HEK293T (cell line): ENCODE data around the gene ATIC.

Experiments
- BHLHE40 ChIP-seq: fragments of 450-650 bp; IDR thresholded peaks from 2 replicates; pipeline ENCODE4 v1.6.1; 2016; ENCODE audit warnings: mild to moderate bottlenecking, moderate library complexity, borderline replicate concordance
- ELF4 ChIP-seq: fragments of 450-650 bp; IDR thresholded peaks from 2 replicates; pipeline ENCODE4 v1.6.1; 2017; ENCODE audit warnings: antibody characterized with exemption
- FOXA1 ChIP-seq: fragments of 450-650 bp; IDR thresholded peaks from 2 replicates; pipeline ENCODE4 v1.6.1; 2016; ENCODE audit warnings: mild to moderate bottlenecking
- FOXK2 ChIP-seq: fragments of 450-650 bp; IDR thresholded peaks from 2 replicates; pipeline ENCODE4 v1.6.1; 2016; ENCODE audit warnings: mild to moderate bottlenecking
- FOXM1 ChIP-seq: fragments of 450-650 bp; IDR thresholded peaks from 2 replicates; pipeline ENCODE4 v1.6.1; 2017; ENCODE audit warnings: mild to moderate bottlenecking, borderline replicate concordance
- HDGF ChIP-seq: fragments of 450-650 bp; IDR thresholded peaks from 2 replicates; pipeline ENCODE4 v1.6.1; 2017; ENCODE audit warnings: antibody characterized with exemption, borderline replicate concordance
- L3MBTL2 ChIP-seq: fragments of 450-650 bp; conservative IDR thresholded peaks from 2 replicates; pipeline ENCODE4 v1.6.1; 2016; ENCODE audit warnings: mild to moderate bottlenecking
- LEF1 ChIP-seq: fragments of 450-650 bp; IDR thresholded peaks from 2 replicates; pipeline ENCODE4 v1.6.1; 2017; ENCODE audit warnings: mild to moderate bottlenecking, borderline replicate concordance
- NFRKB ChIP-seq: fragments of 450-650 bp; IDR thresholded peaks from 2 replicates; pipeline ENCODE4 v1.6.1; 2016; ENCODE audit warnings: mild to moderate bottlenecking, moderate library complexity
- PKNOX1 ChIP-seq: fragments of 450-650 bp; IDR thresholded peaks from 2 replicates; pipeline ENCODE4 v1.6.1; 2016
- SP1 ChIP-seq: fragments of 450-650 bp; IDR thresholded peaks from 2 replicates; pipeline ENCODE4 v1.6.1; 2017
- SUZ12 ChIP-seq: fragments of 450-650 bp; IDR thresholded peaks from 2 replicates; pipeline ENCODE4 v1.6.1; 2016; ENCODE audit warnings: mild to moderate bottlenecking
- TARDBP ChIP-seq: fragments of 450-650 bp; IDR thresholded peaks from 2 replicates; pipeline ENCODE4 v1.6.1; 2016
- ZNF384 ChIP-seq: fragments of 450-650 bp; IDR thresholded peaks from 2 replicates; pipeline ENCODE4 v1.6.1; 2016

GRCh38 chr2:215361876-215362561, 50.2 kb downstream of the ATIC start:
- TF ChIP-seq FOXM1 (no peak), LEF1 (no peak), PKNOX1 (no peak), SUZ12 (no peak), ZNF384 (no peak), SP1 (no peak), FOXK2 (no peak), ELF4 (no peak), FOXA1 (no peak), BHLHE40 (no peak), L3MBTL2 (no peak), HDGF (no peak), TARDBP (no peak), NFRKB (no peak)
